Upper lobe of left lung (tissue), 4 donors: ENCODE data around the gene CLASP1.
"Not testable (repeated sequence)": the region's sequence is repeated elsewhere in the genome, so short reads cannot be mapped to it uniquely, and the experiment has no call there.

Source experiments
- CTCF ChIP-seq, 6 experiments: fragments of 450-650 bp in 4 of 6; fragments of 200-600 bp in 2 of 6; sonication (generic) in 2 of 6; IDR thresholded peaks; one replicate each; pipeline ENCODE4 v1.5.1; 2016 to 2019; ENCODE audit warnings: antibody characterized with exemption in 6 of 6
- POLR2A ChIP-seq, 4 donors: fragments of 450-650 bp; IDR thresholded peaks; one replicate each; pipeline ENCODE4 v1.5.1; 2016 to 2017; ENCODE audit warnings: antibody characterized with exemption in 4 of 4, mild to moderate bottlenecking in 2 of 4
- POLR2AphosphoS5 ChIP-seq, 2 donors: sonication (generic); formaldehyde crosslinking; IDR thresholded peaks; one replicate each; pipeline ENCODE4 v1.5.1; 2017; ENCODE audit warnings: antibody characterized with exemption in 2 of 2

GRCh38 chr2:121658393-121658792 is 9.1 kb upstream of the CLASP1 start:
- not testable (repeated sequence) for TF ChIP-seq CTCF, POLR2A, POLR2AphosphoS5 (IDR thresholded peaks at IDR 0.05)
